HEK293T (cell line): ENCODE data around the gene FAM81A.

Experiments
- ARNT ChIP-seq: fragments of 450-650 bp; IDR thresholded peaks from 2 replicates; pipeline ENCODE4 v1.6.1; 2017; ENCODE audit warnings: mild to moderate bottlenecking
- BHLHE40 ChIP-seq: fragments of 450-650 bp; IDR thresholded peaks from 2 replicates; pipeline ENCODE4 v1.6.1; 2016; ENCODE audit warnings: mild to moderate bottlenecking, moderate library complexity, borderline replicate concordance
- CTBP1 ChIP-seq: fragments of 450-650 bp; IDR thresholded peaks from 2 replicates; pipeline ENCODE4 v1.6.1; 2016; ENCODE audit warnings: borderline replicate concordance
- ELF4 ChIP-seq: fragments of 450-650 bp; IDR thresholded peaks from 2 replicates; pipeline ENCODE4 v1.6.1; 2017; ENCODE audit warnings: antibody characterized with exemption
- FOXA1 ChIP-seq: fragments of 450-650 bp; IDR thresholded peaks from 2 replicates; pipeline ENCODE4 v1.6.1; 2016; ENCODE audit warnings: mild to moderate bottlenecking
- FOXK2 ChIP-seq: fragments of 450-650 bp; IDR thresholded peaks from 2 replicates; pipeline ENCODE4 v1.6.1; 2016; ENCODE audit warnings: mild to moderate bottlenecking
- FOXM1 ChIP-seq: fragments of 450-650 bp; IDR thresholded peaks from 2 replicates; pipeline ENCODE4 v1.6.1; 2017; ENCODE audit warnings: mild to moderate bottlenecking, borderline replicate concordance
- HDGF ChIP-seq: fragments of 450-650 bp; IDR thresholded peaks from 2 replicates; pipeline ENCODE4 v1.6.1; 2017; ENCODE audit warnings: antibody characterized with exemption, borderline replicate concordance
- L3MBTL2 ChIP-seq: fragments of 450-650 bp; conservative IDR thresholded peaks from 2 replicates; pipeline ENCODE4 v1.6.1; 2016; ENCODE audit warnings: mild to moderate bottlenecking
- PKNOX1 ChIP-seq: fragments of 450-650 bp; IDR thresholded peaks from 2 replicates; pipeline ENCODE4 v1.6.1; 2016
- SP1 ChIP-seq: fragments of 450-650 bp; IDR thresholded peaks from 2 replicates; pipeline ENCODE4 v1.6.1; 2017
- SUZ12 ChIP-seq: fragments of 450-650 bp; IDR thresholded peaks from 2 replicates; pipeline ENCODE4 v1.6.1; 2016; ENCODE audit warnings: mild to moderate bottlenecking
- TARDBP ChIP-seq: fragments of 450-650 bp; IDR thresholded peaks from 2 replicates; pipeline ENCODE4 v1.6.1; 2016

GRCh38 chr15:59399465-59400102 is 38.4 kb upstream of the FAM81A start:
- TF ChIP-seq CTBP1 = no peak
- TF ChIP-seq FOXK2 = no peak
- TF ChIP-seq PKNOX1 = no peak
- no peak for TF ChIP-seq FOXM1
- TF ChIP-seq SP1 = no peak
- no peak for TF ChIP-seq HDGF
- TF ChIP-seq ARNT = no peak
- TF ChIP-seq ELF4 = no peak
- no peak for TF ChIP-seq BHLHE40
- TF ChIP-seq L3MBTL2 = no peak
- TF ChIP-seq TARDBP = no peak
- TF ChIP-seq SUZ12 = no peak
- TF ChIP-seq FOXA1 = no peak
